Measurements from ENCODE around the gene RNF157.

The RNF157 gene

GRCh38 chr17:76132574-76133338, 107.5 kb downstream of the RNF157 start:
- no peaks in the 10 kb centered on the region for H3K4me1 ChIP-seq (ENCODE audit: control insufficient read depth, low read depth, low read length)
- H3K4me3 ChIP-seq (ENCODE audit: low read length), result no peak overlapping the region
- no peak overlapping the region for H4K8ac ChIP-seq (ENCODE audit: low read depth, low read length)
- H2BK5ac ChIP-seq (ENCODE audit: low read length), result no peak overlapping the region
- H3K79me2 ChIP-seq (ENCODE audit: control insufficient read depth, insufficient read depth, low read length), result no peaks in the 10 kb centered on the region
- DNase-seq, result peak; percentile 71
- H4K5ac ChIP-seq (ENCODE audit: low read length), result no peak overlapping the region
- no peaks in the 10 kb centered on the region for H3K79me1 ChIP-seq (ENCODE audit: low read length)
- H3K9ac ChIP-seq (ENCODE audit: low read length), result no peak overlapping the region
- no CpG with 5 or more reads among the region's 21 CpGs for WGBS (ENCODE audit: extremely low coverage, insufficient coverage, low lambda C conversion rate)
- no peak overlapping the region for H2BK15ac ChIP-seq (replicated peaks; ENCODE audit: low read depth)
- no peak overlapping the region for H3K27ac ChIP-seq (ENCODE audit: low read depth, low read length)
- no peak overlapping the region for H2BK120ac ChIP-seq (ENCODE audit: low read depth, low read length)
- H3K4me2 ChIP-seq (ENCODE audit: low read length), result no peak overlapping the region
- H2AK5ac ChIP-seq (ENCODE audit: low read length), result no peak overlapping the region
- peaks cover 56% of the 10 kb centered on the region for H3K27me3 ChIP-seq (ENCODE audit: insufficient read depth, low read length, poor library complexity)
- no peak overlapping the region for H3K18ac ChIP-seq (ENCODE audit: low read length)
- no peaks in the 10 kb centered on the region for H3K36me3 ChIP-seq (ENCODE audit: control insufficient read depth, insufficient read depth, low read length)
- H3K23ac ChIP-seq (ENCODE audit: low read length), result no peak overlapping the region
- H3K56ac ChIP-seq (ENCODE audit: low read length), result no peak overlapping the region
- no peak overlapping the region for H3K4ac ChIP-seq (ENCODE audit: low read depth, low read length)

DNA sequence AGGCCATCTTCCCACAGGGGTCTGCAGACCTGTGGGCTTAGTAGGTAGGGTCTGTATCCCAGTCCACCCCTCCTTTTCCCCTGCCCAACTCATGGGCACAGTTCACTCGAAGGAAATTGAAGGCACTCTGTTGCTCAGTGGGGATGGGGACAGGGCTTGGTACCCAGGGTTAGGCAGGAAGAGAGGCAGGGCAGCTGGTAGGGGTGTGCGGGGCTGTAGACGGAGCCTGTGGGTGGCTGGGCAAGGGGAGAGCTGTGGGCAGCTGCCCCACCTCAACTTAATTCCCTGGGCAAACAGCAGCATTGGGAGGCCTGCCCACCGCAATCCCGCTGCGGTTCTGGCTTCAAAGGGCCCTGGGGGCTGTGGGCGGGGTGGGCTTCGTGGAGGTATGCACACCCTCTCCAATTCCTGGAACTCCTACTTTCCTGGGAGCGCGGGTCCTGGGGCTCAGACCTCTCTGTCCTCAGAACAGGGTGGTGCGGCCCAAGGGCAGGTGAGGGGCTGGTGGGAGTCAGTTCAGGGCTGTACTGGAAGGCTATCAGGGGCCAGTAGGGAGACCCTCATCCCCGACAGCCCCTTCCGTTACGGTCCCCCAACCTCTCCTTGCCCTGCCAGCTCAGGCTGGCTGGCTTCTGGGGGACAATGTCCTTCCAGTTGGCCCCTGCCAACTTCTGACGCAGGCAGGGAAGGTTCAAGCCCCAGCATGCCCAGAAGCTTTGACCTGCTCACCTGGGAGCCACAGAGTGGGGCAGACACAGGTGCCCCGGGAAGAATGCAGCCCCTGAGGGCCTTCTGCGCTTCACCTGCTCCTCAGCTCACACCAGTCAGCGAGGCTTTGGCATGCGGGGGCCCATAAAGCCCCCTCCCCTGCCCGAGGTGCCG, 108.4 kb downstream of the RNF157 start:
- no peaks in the 10 kb centered on the region for H3K4me1 ChIP-seq (ENCODE audit: control insufficient read depth, low read depth, low read length)
- no peak overlapping the region for H2BK120ac ChIP-seq (ENCODE audit: low read depth, low read length)
- H3K56ac ChIP-seq (ENCODE audit: low read length), result peak overlapping the region; percentile 25
- H3K9ac ChIP-seq (ENCODE audit: low read length), result no peak overlapping the region
- no peak overlapping the region for H4K5ac ChIP-seq (ENCODE audit: low read length)
- H3K36me3 ChIP-seq (ENCODE audit: control insufficient read depth, insufficient read depth, low read length), result no peaks in the 10 kb centered on the region
- no peak overlapping the region for H3K4me2 ChIP-seq (ENCODE audit: low read length)
- H2AK5ac ChIP-seq (ENCODE audit: low read length), result peak overlapping the region; percentile 82
- no peak overlapping the region for H3K23ac ChIP-seq (ENCODE audit: low read length)
- H3K18ac ChIP-seq (ENCODE audit: low read length), result no peak overlapping the region
- H2BK15ac ChIP-seq (replicated peaks; ENCODE audit: low read depth), result no peak overlapping the region
- WGBS (ENCODE audit: extremely low coverage, insufficient coverage, low lambda C conversion rate), result no CpG with 5 or more reads among the region's 21 CpGs
- no peak overlapping the region for H3K4ac ChIP-seq (ENCODE audit: low read depth, low read length)
- no peak for DNase-seq
- no peak overlapping the region for H3K27ac ChIP-seq (ENCODE audit: low read depth, low read length)
- H3K79me1 ChIP-seq (ENCODE audit: low read length), result no peaks in the 10 kb centered on the region
- H3K27me3 ChIP-seq (ENCODE audit: insufficient read depth, low read length, poor library complexity), result peaks cover 47% of the 10 kb centered on the region
- H2BK5ac ChIP-seq (ENCODE audit: low read length), result no peak overlapping the region
- H4K8ac ChIP-seq (ENCODE audit: low read depth, low read length), result no peak overlapping the region
- no peak overlapping the region for H3K4me3 ChIP-seq (ENCODE audit: low read length)
- H3K79me2 ChIP-seq (ENCODE audit: control insufficient read depth, insufficient read depth, low read length), result no peaks in the 10 kb centered on the region

GRCh38 chr17:76131051-76131691, 109.1 kb downstream of the RNF157 start:
- no CpG with 5 or more reads among the region's 21 CpGs for WGBS (ENCODE audit: extremely low coverage, insufficient coverage, low lambda C conversion rate)
- H3K4me2 ChIP-seq (ENCODE audit: low read length), result no peak overlapping the region
- no peak overlapping the region for H2BK5ac ChIP-seq (ENCODE audit: low read length)
- H4K5ac ChIP-seq (ENCODE audit: low read length), result no peak overlapping the region
- no peaks in the 10 kb centered on the region for H3K36me3 ChIP-seq (ENCODE audit: control insufficient read depth, insufficient read depth, low read length)
- H3K4ac ChIP-seq (ENCODE audit: low read depth, low read length), result no peak overlapping the region
- no peak overlapping the region for H3K27ac ChIP-seq (ENCODE audit: low read depth, low read length)
- no peak overlapping the region for H3K4me3 ChIP-seq (ENCODE audit: low read length)
- H3K27me3 ChIP-seq (ENCODE audit: insufficient read depth, low read length, poor library complexity), result peaks cover 40% of the 10 kb centered on the region
- no peak overlapping the region for H3K23ac ChIP-seq (ENCODE audit: low read length)
- no peaks in the 10 kb centered on the region for H3K79me2 ChIP-seq (ENCODE audit: control insufficient read depth, insufficient read depth, low read length)
- no peaks in the 10 kb centered on the region for H3K79me1 ChIP-seq (ENCODE audit: low read length)
- no peak overlapping the region for H3K9ac ChIP-seq (ENCODE audit: low read length)
- H2BK15ac ChIP-seq (replicated peaks; ENCODE audit: low read depth), result no peak overlapping the region
- DNase-seq, result no peak
- H2BK120ac ChIP-seq (ENCODE audit: low read depth, low read length), result no peak overlapping the region
- H3K18ac ChIP-seq (ENCODE audit: low read length), result no peak overlapping the region
- peak overlapping the region; percentile 82 for H2AK5ac ChIP-seq (ENCODE audit: low read length)
- no peaks in the 10 kb centered on the region for H3K4me1 ChIP-seq (ENCODE audit: control insufficient read depth, low read depth, low read length)
- no peak overlapping the region for H4K8ac ChIP-seq (ENCODE audit: low read depth, low read length)
- H3K56ac ChIP-seq (ENCODE audit: low read length), result no peak overlapping the region

GRCh38 chr17:76130473-76130872, 109.8 kb downstream of the RNF157 start:
- H4K5ac ChIP-seq (ENCODE audit: low read length), result no peak overlapping the region
- H3K4me1 ChIP-seq (ENCODE audit: control insufficient read depth, low read depth, low read length), result no peaks in the 10 kb centered on the region
- H2AK5ac ChIP-seq (ENCODE audit: low read length), result no peak overlapping the region
- H3K9ac ChIP-seq (ENCODE audit: low read length), result no peak overlapping the region
- no peak overlapping the region for H2BK5ac ChIP-seq (ENCODE audit: low read length)
- no peak overlapping the region for H2BK15ac ChIP-seq (replicated peaks; ENCODE audit: low read depth)
- H3K4ac ChIP-seq (ENCODE audit: low read depth, low read length), result no peak overlapping the region
- H3K79me1 ChIP-seq (ENCODE audit: low read length), result no peaks in the 10 kb centered on the region
- no peak overlapping the region for H3K56ac ChIP-seq (ENCODE audit: low read length)
- peaks cover 34% of the 10 kb centered on the region for H3K27me3 ChIP-seq (ENCODE audit: insufficient read depth, low read length, poor library complexity)
- H3K79me2 ChIP-seq (ENCODE audit: control insufficient read depth, insufficient read depth, low read length), result no peaks in the 10 kb centered on the region
- no peak overlapping the region for H2BK120ac ChIP-seq (ENCODE audit: low read depth, low read length)
- no peak overlapping the region for H4K8ac ChIP-seq (ENCODE audit: low read depth, low read length)
- DNase-seq, result no peak
- no peak overlapping the region for H3K18ac ChIP-seq (ENCODE audit: low read length)
- H3K36me3 ChIP-seq (ENCODE audit: control insufficient read depth, insufficient read depth, low read length), result no peaks in the 10 kb centered on the region
- no peak overlapping the region for H3K23ac ChIP-seq (ENCODE audit: low read length)
- no CpG with 5 or more reads among the region's 13 CpGs for WGBS (ENCODE audit: extremely low coverage, insufficient coverage, low lambda C conversion rate)
- H3K27ac ChIP-seq (ENCODE audit: low read depth, low read length), result no peak overlapping the region
- H3K4me3 ChIP-seq (ENCODE audit: low read length), result no peak overlapping the region
- no peak overlapping the region for H3K4me2 ChIP-seq (ENCODE audit: low read length)

DNA sequence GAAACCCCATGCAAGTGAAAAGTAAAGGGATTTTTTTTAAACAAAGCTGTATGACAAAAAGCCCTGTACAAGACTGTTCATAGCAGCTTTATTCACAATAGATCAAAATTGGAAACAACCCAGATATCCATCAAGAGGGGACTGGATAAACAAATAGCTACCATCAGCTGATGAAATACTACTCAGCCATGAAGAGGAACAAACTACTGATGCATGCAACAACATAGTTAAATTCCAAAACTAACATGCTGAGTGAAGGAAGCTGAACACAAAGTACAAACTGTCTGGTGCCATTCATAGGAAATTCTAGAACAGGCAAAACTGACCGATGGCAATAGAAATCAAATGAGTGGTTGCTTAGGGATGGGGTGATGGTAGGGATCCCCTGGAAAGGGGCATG, 114.4 kb downstream of the RNF157 start:
- H3K56ac ChIP-seq (ENCODE audit: low read length), result no peak overlapping the region
- no peak overlapping the region for H3K4ac ChIP-seq (ENCODE audit: low read depth, low read length)
- H3K9ac ChIP-seq (ENCODE audit: low read length), result no peak overlapping the region
- WGBS (ENCODE audit: extremely low coverage, insufficient coverage, low lambda C conversion rate), result no CpG with 5 or more reads among the region's 1 CpG
- H2BK120ac ChIP-seq (ENCODE audit: low read depth, low read length), result no peak overlapping the region
- H3K4me3 ChIP-seq (ENCODE audit: low read length), result no peak overlapping the region
- no peak overlapping the region for H4K5ac ChIP-seq (ENCODE audit: low read length)
- H3K27ac ChIP-seq (ENCODE audit: low read depth, low read length), result no peak overlapping the region
- H2BK15ac ChIP-seq (replicated peaks; ENCODE audit: low read depth), result no peak overlapping the region
- H2BK5ac ChIP-seq (ENCODE audit: low read length), result no peak overlapping the region
- no peak overlapping the region for H2AK5ac ChIP-seq (ENCODE audit: low read length)
- H3K4me2 ChIP-seq (ENCODE audit: low read length), result no peak overlapping the region
- H3K36me3 ChIP-seq (ENCODE audit: control insufficient read depth, insufficient read depth, low read length), result no peaks in the 10 kb centered on the region
- H3K27me3 ChIP-seq (ENCODE audit: insufficient read depth, low read length, poor library complexity), result peaks cover 9% of the 10 kb centered on the region
- no peak overlapping the region for H3K23ac ChIP-seq (ENCODE audit: low read length)
- no peaks in the 10 kb centered on the region for H3K79me2 ChIP-seq (ENCODE audit: control insufficient read depth, insufficient read depth, low read length)
- H3K79me1 ChIP-seq (ENCODE audit: low read length), result no peaks in the 10 kb centered on the region
- H3K4me1 ChIP-seq (ENCODE audit: control insufficient read depth, low read depth, low read length), result no peaks in the 10 kb centered on the region
- no peak overlapping the region for H4K8ac ChIP-seq (ENCODE audit: low read depth, low read length)
- H3K18ac ChIP-seq (ENCODE audit: low read length), result no peak overlapping the region
- DNase-seq, result no peak
